SK-N-SH (cell line): ENCODE data around the gene NACC1. TPM values are rescaled to one million over a fixed set of nuclear protein-coding genes. Genes with fewer than 3 reads are reported as not detected.

Experiments
- CTCF ChIA-PET: fragments of 300-600, 350-600 bp; formaldehyde crosslinking; extraction: SDS; loops from one replicate; lab custom pipeline; 2021; lab: Yijun Ruan, JAX
- POLR2A ChIA-PET: fragments of 350-600 bp; sonication (Branson Sonifier 250); formaldehyde crosslinking; extraction: SDS; loops from one replicate; lab custom pipeline; 2020; ENCODE audit warnings: antibody characterized with exemption, inconsistent platforms; lab: Yijun Ruan, JAX
- DNase-seq: peaks from one replicate; pipeline ENCODE4 v3.0.0; 2012
- H2AFZ ChIP-seq: fragments of 200-600 bp; sonication (generic); 2 replicates; pipeline ENCODE4 v1.8.1; 2016; ENCODE audit warnings: antibody characterized with exemption, mild to moderate bottlenecking, low read depth
- H3F3A ChIP-seq: fragments of 200-600 bp; sonication (generic); replicated peaks from 2 replicates; pipeline ENCODE3; 2016; ENCODE audit warnings: antibody characterized with exemption, mild to moderate bottlenecking; ENCODE audit not compliant: insufficient read depth
- H3K27ac ChIP-seq, 2 experiments: fragments of 200-500 bp in 1 of 2; fragments of 200-600 bp in 1 of 2; sonication (Bioruptor generic) in 1 of 2; sonication (generic), shearing (Covaris generic) in 1 of 2; 2 replicates each; pipeline versions ENCODE4 v1.5.1 to v1.6.1; 2014 to 2016; ENCODE audit warnings: low read depth in 2 of 2, inconsistent platforms in 1 of 2, low read length in 1 of 2, mild to moderate bottlenecking in 1 of 2, mixed read lengths in 1 of 2
- H3K27me3 ChIP-seq: fragments of 200-600 bp; sonication (generic), shearing (Covaris generic); 2 replicates; pipeline ENCODE4 v1.6.1; 2016; ENCODE audit warnings: mixed run types; ENCODE audit not compliant: insufficient read depth
- H3K36me3 ChIP-seq, 2 experiments: fragments of 200-500 bp in 1 of 2; fragments of 200-600 bp in 1 of 2; sonication (Bioruptor generic) in 1 of 2; sonication (generic) in 1 of 2; replicated peaks in 1 of 2; 2 replicates each; pipeline versions ENCODE3 to v1.5.1; 2014 to 2016; ENCODE audit warnings: low read length in 1 of 2, mild to moderate bottlenecking in 1 of 2; ENCODE audit not compliant: insufficient read depth in 2 of 2, control insufficient read depth in 1 of 2
- H3K4me1 ChIP-seq, 2 experiments: fragments of 200-500 bp in 1 of 2; fragments of 200-600 bp in 1 of 2; sonication (Bioruptor generic) in 1 of 2; sonication (generic), shearing (Covaris generic) in 1 of 2; 2 replicates each; pipeline versions ENCODE4 v1.5.1 to v1.6.1; 2014 to 2016; ENCODE audit warnings: low read depth in 1 of 2, low read length in 1 of 2, mixed run types in 1 of 2; ENCODE audit not compliant: insufficient read depth in 2 of 2, control insufficient read depth in 1 of 2
- H3K4me2 ChIP-seq: fragments of 200-600 bp; sonication (generic), shearing (Covaris generic); 2 replicates; pipeline ENCODE4 v1.6.1; 2017; ENCODE audit warnings: mixed run types
- H3K4me3 ChIP-seq, 2 experiments: fragments of 200-500 bp in 1 of 2; fragments of 200-600 bp in 1 of 2; sonication (Bioruptor generic) in 1 of 2; sonication (generic), shearing (Covaris generic) in 1 of 2; 2 replicates each; pipeline versions ENCODE4 v1.5.1 to v1.8.1; 2014 to 2016; ENCODE audit warnings: low read depth in 2 of 2, inconsistent platforms in 1 of 2, low read length in 1 of 2, mild to moderate bottlenecking in 1 of 2, mixed read lengths in 1 of 2, moderate library complexity in 1 of 2
- H3K79me2 ChIP-seq: fragments of 200-600 bp; sonication (generic); 2 replicates; pipeline ENCODE4 v1.8.1; 2017; ENCODE audit warnings: mild to moderate bottlenecking; ENCODE audit not compliant: insufficient read depth
- H3K9ac ChIP-seq: fragments of 200-600 bp; sonication (generic); 2 replicates; pipeline ENCODE4 v1.6.1; 2017; ENCODE audit warnings: mixed run types
- H3K9me2 ChIP-seq: fragments of 200-600 bp; sonication (generic); 2 replicates; pipeline ENCODE4 v1.6.1; 2017; ENCODE audit warnings: mixed run types
- H3K9me3 ChIP-seq: fragments of 200-600 bp; sonication (generic); 2 replicates; pipeline ENCODE4 v1.6.1; 2017; ENCODE audit warnings: mixed run types, mild to moderate bottlenecking, moderate library complexity
- H4K20me1 ChIP-seq: fragments of 200-600 bp; sonication (generic); 2 replicates; pipeline ENCODE4 v1.6.1; 2017; ENCODE audit warnings: mild to moderate bottlenecking, mixed run types; ENCODE audit not compliant: insufficient read depth
- ELF1 ChIP-seq: IDR thresholded peaks from 2 replicates; pipeline ENCODE4 v1.4.0; 2012
- EP300 ChIP-seq, 2 experiments: IDR thresholded peaks; 2 replicates each; pipeline versions ENCODE4 v1.4.0 to v1.6.1; 2012; ENCODE audit warnings: borderline replicate concordance in 1 of 2, low read depth in 1 of 2, low read length in 1 of 2
- FOXJ3 ChIP-seq: sonication (generic); formaldehyde crosslinking; IDR thresholded peaks from 2 replicates; pipeline ENCODE4 v1.5.1; 2020; ENCODE audit warnings: mild to moderate bottlenecking, missing genetic modification reagents
- GABPA ChIP-seq: IDR thresholded peaks from 2 replicates; pipeline ENCODE4 v1.4.0; 2012; ENCODE audit warnings: low read depth, mild to moderate bottlenecking
- GATA2 ChIP-seq: sonication (generic); formaldehyde crosslinking; IDR thresholded peaks from 2 replicates; pipeline ENCODE4 v1.5.0; 2020; ENCODE audit warnings: mild to moderate bottlenecking, missing genetic modification reagents
- MXI1 ChIP-seq: IDR thresholded peaks from 2 replicates; pipeline ENCODE4 v1.6.1; 2012; ENCODE audit warnings: mild to moderate bottlenecking, low read depth, low read length, improper control_type of control experiment
- RAD21 ChIP-seq: IDR thresholded peaks from 2 replicates; pipeline ENCODE4 v1.6.1; 2012; ENCODE audit warnings: mild to moderate bottlenecking, low read length
- REST ChIP-seq: IDR thresholded peaks from 2 replicates; pipeline ENCODE4 v1.6.1; 2012; ENCODE audit warnings: mild to moderate bottlenecking, low read depth, low read length, moderate library complexity
- TEAD4 ChIP-seq: IDR thresholded peaks from 2 replicates; pipeline ENCODE4 v1.4.0; 2012; ENCODE audit warnings: mild to moderate bottlenecking, borderline replicate concordance; ENCODE audit not compliant: insufficient read depth
- WGBS: methylation state at CpG from one replicate; pipeline ENCODE4 v1.1.6; 2017; ENCODE audit warnings: low lambda C conversion rate; 5-methylcytosine and 5-hydroxymethylcytosine counted together
- polyA plus RNA-seq, 3 experiments: library from polyadenylated mRNA; depleted of rRNA; stranded (reverse); fragments of >200 nt; gene quantifications; 2 replicates each; pipeline ENCODE4 v1.2.3, GENCODE V29; 2012

Gene NACC1
- polyA plus RNA-seq, 1 of the 3 experiments (the other 2 are of a cell fraction) = 127 TPM

GRCh38 chr19:13117772-13118423 is at the start of gene NACC1 (continued):
- TF ChIP-seq REST = 0 out of 2 replicates have a peak, but pooled peaks have one; percentile 51

- CTCF ChIA-PET = interaction anchor here (0.6 to 35.2 kb wide), 15 partner anchors 9 to 104 kb away, joined by 3 to 506 read pairs (median 5); no protein-coding TSS in a partner anchor
- H3K9me3 ChIP-seq = no peaks in the 10 kb centered on the region
- peaks cover 0 to 70% of the 10 kb centered on the region in 2 experiments; a peak in 1 of 4 replicates for H3K4me1 ChIP-seq
- no peak overlapping the region for H2AFZ ChIP-seq
- no peak overlapping the region for H3K4me3 ChIP-seq
- no peak overlapping the region for H3K4me2 ChIP-seq
- WGBS = 88% methylated on average over 18 of the region's 20 CpGs
- no peaks in the 10 kb centered on the region for H3K9me2 ChIP-seq
- TF ChIP-seq GATA2 (CRISPR knock-in tag) (peak; percentile 70), FOXJ3 (CRISPR knock-in tag) (0 out of 2 replicates have a peak, but pooled peaks have one; percentile 28), GABPA (no peak), ELF1 (no peak), EP300 (IDR thresholded peaks at IDR 0.05; ENCODE audit: borderline replicate concordance in 1 of 2, low read depth in 1 of 2, low read length in 1 of 2) (peak in 1 of 2 experiments; percentile 50; a peak in 2 of 4 replicates), TEAD4 (no peak), MXI1 (peak; percentile 72), RAD21 (0 out of 2 replicates have a peak, but pooled peaks have one; percentile 10)
- DNase-seq = peak; percentile 76
- no peaks in the 10 kb centered on the region for H3K27me3 ChIP-seq
- H3F3A ChIP-seq = no peaks in the 10 kb centered on the region
- H3K79me2 ChIP-seq = peaks cover 12% of the 10 kb centered on the region; the same call in 1 of the 2 replicates
- no peaks in the 10 kb centered on the region for H4K20me1 ChIP-seq
- peaks cover 0 to 11% of the 10 kb centered on the region in 2 experiments for H3K36me3 ChIP-seq
- H3K27ac ChIP-seq = peak overlapping the region in 1 of 2 experiments; percentile 92; a peak in 2 of 4 replicates
- POLR2A ChIA-PET = interaction anchor here (1.2 to 1.5 kb wide), 2 partner anchors 92 to 104 kb away, joined by 3 to 5 read pairs; no protein-coding TSS in a partner anchor
- no peak overlapping the region for H3K9ac ChIP-seq
Observed at GRCh38 chr19:13069415-13070359, 48.4 kb upstream of the NACC1 start.
